GM18861 (cell line): ENCODE results near the gene PXYLP1.

Experiments used
- ATAC-seq: cut with Tn5 transposase; IDR thresholded peaks from one replicate; pipeline ENCODE4 v1.9.1; 2021; ENCODE audit not compliant: unreplicated experiment

The PXYLP1 gene

GRCh38 chr3:141228395-141228794 lies 3.2 kb upstream of the PXYLP1 start:
- ATAC-seq, result no peak

GRCh38 chr3:141229132-141229531 lies 2.5 kb upstream of the PXYLP1 start:
- ATAC-seq, result no peak

GRCh38 chr3:141230293-141230692 lies 1.3 kb upstream of the PXYLP1 start:
- no peak for ATAC-seq

- ATAC-seq, result no peak
These were observed 563 bp downstream of the PXYLP1 start for GRCh38 chr3:141231952-141232823.

- ATAC-seq, result no peak
These were observed 2.0 kb downstream of the PXYLP1 start for GRCh38 chr3:141233457-141234161.

- no peak for ATAC-seq
These were observed 2.7 kb downstream of the PXYLP1 start for GRCh38 chr3:141234283-141234682.

GRCh38 chr3:141235661-141236171 lies 4.1 kb downstream of the PXYLP1 start:
- ATAC-seq, result no peak

GRCh38 chr3:141236361-141236760 lies 4.7 kb downstream of the PXYLP1 start:
- ATAC-seq, result no peak

GRCh38 chr3:141237701-141238521 lies 6.3 kb downstream of the PXYLP1 start:
- no peak for ATAC-seq

GRCh38 chr3:141239511-141240281 lies 8.1 kb downstream of the PXYLP1 start:
- no peak for ATAC-seq

- ATAC-seq, result no peak
These were observed 8.7 kb downstream of the PXYLP1 start for GRCh38 chr3:141240286-141240685.

GRCh38 chr3:141240687-141241615 lies 9.3 kb downstream of the PXYLP1 start:
- ATAC-seq, result no peak

- ATAC-seq, result no peak
These were observed 10.2 kb downstream of the PXYLP1 start for GRCh38 chr3:141241616-141242376.

- no peak for ATAC-seq
These were observed 10.9 kb downstream of the PXYLP1 start for GRCh38 chr3:141242377-141243092.

- ATAC-seq, result no peak
These were observed 11.7 kb downstream of the PXYLP1 start for GRCh38 chr3:141243271-141243707.

- no peak for ATAC-seq
These were observed 14.8 kb downstream of the PXYLP1 start for GRCh38 chr3:141246224-141246957.

GRCh38 chr3:141246958-141247301 lies 15.3 kb downstream of the PXYLP1 start:
- no peak for ATAC-seq
